Endothelial cell of umbilical vein (primary cell): Measurements from ENCODE around the gene GRID1.

Source experiments
- EZH2 ChIP-seq: IDR thresholded peaks from 2 replicates; pipeline ENCODE4 v1.6.1; 2012; ENCODE audit warnings: borderline replicate concordance, low read depth, mild to moderate bottlenecking, moderate library complexity, low read length, inconsistent platforms; ENCODE audit not compliant: severe bottlenecking
- JUN ChIP-seq: IDR thresholded peaks from 2 replicates; pipeline ENCODE4 v1.6.1; 2011; ENCODE audit warnings: borderline replicate concordance, low read depth; ENCODE audit not compliant: insufficient read length, insufficient read depth
- POLR2A ChIP-seq: IDR thresholded peaks from 2 replicates; pipeline ENCODE4 v1.6.1; 2012; ENCODE audit warnings: low read depth, mild to moderate bottlenecking, control low read depth, low read length
- POLR2AphosphoS5 ChIP-seq: IDR thresholded peaks from 2 replicates; pipeline ENCODE4 v1.6.1; 2012; ENCODE audit warnings: low read depth, mild to moderate bottlenecking, control low read depth, low read length, moderate library complexity; ENCODE audit not compliant: insufficient read depth
- TF ChIP-seq, protein P1 (sequence below), 2 donors: IDR thresholded peaks; 1 replicate in 1 of 2; 2 replicates in 1 of 2; pipeline ENCODE4 v1.5.1; 2011; ENCODE audit warnings: low read length in 2 of 2, mild to moderate bottlenecking in 2 of 2, moderate library complexity in 2 of 2, control low read depth in 1 of 2, inconsistent platforms in 1 of 2, low read depth in 1 of 2; ENCODE audit not compliant: insufficient read depth in 1 of 2; ENCODE audit errors: extremely low read depth in 1 of 2
- TF ChIP-seq, protein P2 (sequence below): IDR thresholded peaks from 2 replicates; pipeline ENCODE4 v1.6.1; 2011; ENCODE audit not compliant: insufficient read depth, insufficient read length

DNA sequence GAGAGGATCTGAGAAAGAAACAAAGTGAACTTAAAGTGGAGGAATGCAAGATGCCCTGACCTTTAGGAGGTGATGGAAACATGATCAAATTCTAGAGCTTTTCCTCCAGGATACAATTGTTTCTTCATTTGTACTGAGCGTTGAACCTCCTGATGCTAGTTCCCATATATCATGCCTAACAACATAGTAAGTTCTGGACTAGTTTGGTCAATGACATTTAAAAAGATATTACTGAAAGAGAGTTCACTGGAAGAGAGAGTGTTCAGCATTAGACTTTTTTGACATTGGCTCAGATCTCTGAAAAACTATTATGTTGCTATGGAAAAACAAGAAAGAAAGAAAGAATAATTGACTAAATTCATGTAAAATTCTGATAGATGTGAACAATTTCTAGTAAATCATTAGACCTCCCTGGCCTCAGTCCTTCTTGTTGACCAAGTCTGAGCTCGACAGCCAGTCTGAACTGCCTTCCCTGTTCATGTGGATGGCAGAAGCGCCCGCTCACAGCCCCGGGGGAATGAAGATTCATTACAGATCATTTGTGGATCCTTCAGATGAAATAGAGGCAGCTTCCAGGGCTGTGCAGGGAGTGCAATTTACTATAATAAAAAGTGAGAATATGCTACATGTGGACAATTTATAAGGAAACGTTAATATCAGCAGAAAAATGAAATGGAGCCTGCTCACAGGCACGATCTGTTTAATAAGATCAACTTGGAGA lies 442.1 kb downstream of the GRID1 start:
- TF ChIP-seq POLR2A (no peak), EZH2 (no peak), POLR2AphosphoS5 (no peak), JUN (no peak)
- TF ChIP-seq, protein P1, sequence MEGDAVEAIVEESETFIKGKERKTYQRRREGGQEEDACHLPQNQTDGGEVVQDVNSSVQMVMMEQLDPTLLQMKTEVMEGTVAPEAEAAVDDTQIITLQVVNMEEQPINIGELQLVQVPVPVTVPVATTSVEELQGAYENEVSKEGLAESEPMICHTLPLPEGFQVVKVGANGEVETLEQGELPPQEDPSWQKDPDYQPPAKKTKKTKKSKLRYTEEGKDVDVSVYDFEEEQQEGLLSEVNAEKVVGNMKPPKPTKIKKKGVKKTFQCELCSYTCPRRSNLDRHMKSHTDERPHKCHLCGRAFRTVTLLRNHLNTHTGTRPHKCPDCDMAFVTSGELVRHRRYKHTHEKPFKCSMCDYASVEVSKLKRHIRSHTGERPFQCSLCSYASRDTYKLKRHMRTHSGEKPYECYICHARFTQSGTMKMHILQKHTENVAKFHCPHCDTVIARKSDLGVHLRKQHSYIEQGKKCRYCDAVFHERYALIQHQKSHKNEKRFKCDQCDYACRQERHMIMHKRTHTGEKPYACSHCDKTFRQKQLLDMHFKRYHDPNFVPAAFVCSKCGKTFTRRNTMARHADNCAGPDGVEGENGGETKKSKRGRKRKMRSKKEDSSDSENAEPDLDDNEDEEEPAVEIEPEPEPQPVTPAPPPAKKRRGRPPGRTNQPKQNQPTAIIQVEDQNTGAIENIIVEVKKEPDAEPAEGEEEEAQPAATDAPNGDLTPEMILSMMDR (IDR thresholded peaks at IDR 0.05; ENCODE audit: extremely low read depth in 1 of 2, insufficient read depth in 1 of 2, low read depth in 1 of 2, low read length in 2 of 2): no peak
- TF ChIP-seq, protein P2, sequence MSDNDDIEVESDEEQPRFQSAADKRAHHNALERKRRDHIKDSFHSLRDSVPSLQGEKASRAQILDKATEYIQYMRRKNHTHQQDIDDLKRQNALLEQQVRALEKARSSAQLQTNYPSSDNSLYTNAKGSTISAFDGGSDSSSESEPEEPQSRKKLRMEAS: no peak
